ENCODE data around the gene TLN1. TPM values are rescaled to one million over a fixed set of nuclear protein-coding genes. Genes with fewer than 3 reads are reported as not detected.

The TLN1 gene
- total and polyA plus RNA-seq, 10 of the 15 experiments (the other 5 are each of a cell fraction or from before 2014, with no cell fraction given): 11.6 to 305 (median 71.9) TPM

DNA sequence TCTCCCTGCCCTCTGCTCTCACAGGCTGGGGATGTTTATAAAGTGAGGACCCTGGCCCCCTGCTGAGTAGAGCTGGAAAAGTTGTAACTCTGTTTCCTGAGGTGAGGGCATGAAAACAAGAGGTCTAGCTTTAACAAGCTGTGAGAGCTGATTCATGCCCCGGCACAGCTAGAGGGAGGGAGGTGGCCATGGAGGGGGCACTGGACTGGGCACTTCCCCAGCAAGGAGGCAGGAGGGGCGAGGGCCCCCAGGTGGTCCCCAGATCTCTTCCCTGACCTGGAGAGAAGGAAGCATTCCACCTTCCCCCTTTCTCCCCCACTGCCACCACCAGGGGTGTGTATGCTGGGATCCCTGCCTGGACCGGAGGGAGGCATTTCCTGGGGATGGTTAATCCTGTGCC is 22.3 kb upstream of the TLN1 start, which contains the start of gene MSMP:
TSS of gene MSMP (minus strand) at position 13 of the 400 bp plus-strand sequence. CDS start 147 bp downstream, outside the sequence.
- POLR2A ChIA-PET: interaction anchor here (1.8 kb wide), 1 partner anchor 22 kb away, joined by 6 read pairs; the partner anchor contains the start of genes CREB3 and TLN1
- H2AFZ ChIP-seq (ENCODE audit: control insufficient read depth, low read depth, low read length): no peak within 1 kb of the TSS
- H3K9ac ChIP-seq (ENCODE audit: control insufficient read depth, insufficient read depth, low read length): no peak within 1 kb of the TSS
- H3K27ac ChIP-seq (ENCODE audit: control insufficient read depth, insufficient read depth): no peak within 1 kb of the TSS
- H3K36me3 ChIP-seq (ENCODE audit: control insufficient read depth in 2 of 2, insufficient read depth in 2 of 2, low read length in 1 of 2): peaks cover 5 to 18% of the 10 kb centered on the region in 2 experiments
- no peaks in the 10 kb centered on the region for H3K9me3 ChIP-seq (replicated peaks; ENCODE audit: control insufficient read depth, insufficient read depth, low read length)
- intact Hi-C loops (cut with micrococcal nuclease; ENCODE audit: unreplicated experiment) (no loop called here), in situ Hi-C loops (cut with MboI) (no loop called here)
- ATAC-seq (no peak), DNase-seq (ENCODE audit: low read depth, low spot score) (no peak), FAIRE-seq (no peak)
- H4K20me1 ChIP-seq (ENCODE audit: control insufficient read depth, insufficient read depth): no peaks in the 10 kb centered on the region
- no TSS peak for BruUV-seq (replicated peaks)
- H3K79me2 ChIP-seq (ENCODE audit: control insufficient read depth, insufficient read depth, low read length): peaks cover 33% of the 10 kb centered on the region
- H3K4me1 ChIP-seq (ENCODE audit: control insufficient read depth, insufficient read depth, low read length): peaks cover 18% of the 10 kb centered on the region
- TF ChIP-seq ZSCAN29 (IDR thresholded peaks at IDR 0.05): no peak
- no peak for TF ChIP-seq GABPA (IDR thresholded peaks at IDR 0.05; ENCODE audit: low read depth)
- TF ChIP-seq, protein P1, sequence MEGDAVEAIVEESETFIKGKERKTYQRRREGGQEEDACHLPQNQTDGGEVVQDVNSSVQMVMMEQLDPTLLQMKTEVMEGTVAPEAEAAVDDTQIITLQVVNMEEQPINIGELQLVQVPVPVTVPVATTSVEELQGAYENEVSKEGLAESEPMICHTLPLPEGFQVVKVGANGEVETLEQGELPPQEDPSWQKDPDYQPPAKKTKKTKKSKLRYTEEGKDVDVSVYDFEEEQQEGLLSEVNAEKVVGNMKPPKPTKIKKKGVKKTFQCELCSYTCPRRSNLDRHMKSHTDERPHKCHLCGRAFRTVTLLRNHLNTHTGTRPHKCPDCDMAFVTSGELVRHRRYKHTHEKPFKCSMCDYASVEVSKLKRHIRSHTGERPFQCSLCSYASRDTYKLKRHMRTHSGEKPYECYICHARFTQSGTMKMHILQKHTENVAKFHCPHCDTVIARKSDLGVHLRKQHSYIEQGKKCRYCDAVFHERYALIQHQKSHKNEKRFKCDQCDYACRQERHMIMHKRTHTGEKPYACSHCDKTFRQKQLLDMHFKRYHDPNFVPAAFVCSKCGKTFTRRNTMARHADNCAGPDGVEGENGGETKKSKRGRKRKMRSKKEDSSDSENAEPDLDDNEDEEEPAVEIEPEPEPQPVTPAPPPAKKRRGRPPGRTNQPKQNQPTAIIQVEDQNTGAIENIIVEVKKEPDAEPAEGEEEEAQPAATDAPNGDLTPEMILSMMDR (IDR thresholded peaks at IDR 0.05 in 2 of 3, conservative IDR thresholded peaks at IDR 0.05 in 1 of 3; ENCODE audit: control insufficient read depth in 2 of 3, extremely low read depth in 1 of 3, insufficient read depth in 1 of 3, low read depth in 3 of 3, low read length in 3 of 3): no peak
- no peak for TF ChIP-seq SIN3A (IDR thresholded peaks at IDR 0.05; ENCODE audit: low read depth, low read length)
- no peak for TF ChIP-seq NR2C1 (IDR thresholded peaks at IDR 0.05)
- no peak for TF ChIP-seq MTA2 (IDR thresholded peaks at IDR 0.05; ENCODE audit: low read depth)
- no peak for TF ChIP-seq TCF12 (IDR thresholded peaks at IDR 0.05; ENCODE audit: low read depth, low read length)
- TF ChIP-seq EZH2 (IDR thresholded peaks at IDR 0.05; ENCODE audit: borderline replicate concordance, control insufficient read depth, low read depth, low read length): no peak
- SMC1A ChIA-PET (ENCODE audit: uncharacterized antibody, unreplicated experiment): interaction anchor here (0.8 to 3.4 kb wide), 2 partner anchors 8 to 26 kb away, joined by 3 to 12 read pairs; no protein-coding TSS in a partner anchor
- no peak within 1 kb of the TSS for H3K4me2 ChIP-seq (ENCODE audit: control insufficient read depth, insufficient read depth)
- CTCF ChIA-PET: interaction anchor here (0.6 to 1.8 kb wide), 4 partner anchors 19 to 760 kb away, joined by 3 to 12 read pairs (median 6); no protein-coding TSS in a partner anchor
- H3K27me3 ChIP-seq (replicated peaks in 1 of 2; ENCODE audit: control insufficient read depth in 2 of 2, insufficient read depth in 2 of 2, low read length in 1 of 2): no peaks in the 10 kb centered on the region
- RAD21 ChIA-PET (ENCODE audit: unreplicated experiment): interaction anchor here (1.3 kb wide), 1 partner anchor 18 kb away, joined by 3 read pairs; no protein-coding TSS in a partner anchor
- no peak within 1 kb of the TSS for H3K4me3 ChIP-seq
- 67% methylated on average over 3 of the region's 3 CpGs for WGBS (ENCODE audit: insufficient coverage, insufficient replicate concordance, low lambda C conversion rate, missing lambda C conversion rate)
